ENCODE measurements around the gene KRTAP4-1. TPM values are rescaled to one million over a fixed set of nuclear protein-coding genes. Genes with fewer than 3 reads are reported as not detected.
"Not testable (repeated sequence)": the region's sequence is repeated elsewhere in the genome, so short reads cannot be mapped to it uniquely, and the experiment has no call there.

KRTAP4-1 gene
- total RNA-seq, 1 donor from 2014 or later, result not detected

- Histone ChIP-seq H3K4me1 (no peaks in the 10 kb centered on the region), H3K9me3 (no peaks in the 10 kb centered on the region), H3K27me3 (no peaks in the 10 kb centered on the region), H3K36me3 (no peaks in the 10 kb centered on the region), H3K4me3 (no peak overlapping the region), H3K27ac (no peak overlapping the region)
- intact Hi-C loops (cut with DNase I), result no loop called here
- TF ChIP-seq, protein P1, sequence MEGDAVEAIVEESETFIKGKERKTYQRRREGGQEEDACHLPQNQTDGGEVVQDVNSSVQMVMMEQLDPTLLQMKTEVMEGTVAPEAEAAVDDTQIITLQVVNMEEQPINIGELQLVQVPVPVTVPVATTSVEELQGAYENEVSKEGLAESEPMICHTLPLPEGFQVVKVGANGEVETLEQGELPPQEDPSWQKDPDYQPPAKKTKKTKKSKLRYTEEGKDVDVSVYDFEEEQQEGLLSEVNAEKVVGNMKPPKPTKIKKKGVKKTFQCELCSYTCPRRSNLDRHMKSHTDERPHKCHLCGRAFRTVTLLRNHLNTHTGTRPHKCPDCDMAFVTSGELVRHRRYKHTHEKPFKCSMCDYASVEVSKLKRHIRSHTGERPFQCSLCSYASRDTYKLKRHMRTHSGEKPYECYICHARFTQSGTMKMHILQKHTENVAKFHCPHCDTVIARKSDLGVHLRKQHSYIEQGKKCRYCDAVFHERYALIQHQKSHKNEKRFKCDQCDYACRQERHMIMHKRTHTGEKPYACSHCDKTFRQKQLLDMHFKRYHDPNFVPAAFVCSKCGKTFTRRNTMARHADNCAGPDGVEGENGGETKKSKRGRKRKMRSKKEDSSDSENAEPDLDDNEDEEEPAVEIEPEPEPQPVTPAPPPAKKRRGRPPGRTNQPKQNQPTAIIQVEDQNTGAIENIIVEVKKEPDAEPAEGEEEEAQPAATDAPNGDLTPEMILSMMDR (IDR thresholded peaks at IDR 0.05), result no peak
- no peak for DNase-seq (ENCODE audit: low spot score in 2 of 2)
Observed at GRCh38 chr17:41167561-41167960, 17.1 kb downstream of the KRTAP4-1 start.

DNA sequence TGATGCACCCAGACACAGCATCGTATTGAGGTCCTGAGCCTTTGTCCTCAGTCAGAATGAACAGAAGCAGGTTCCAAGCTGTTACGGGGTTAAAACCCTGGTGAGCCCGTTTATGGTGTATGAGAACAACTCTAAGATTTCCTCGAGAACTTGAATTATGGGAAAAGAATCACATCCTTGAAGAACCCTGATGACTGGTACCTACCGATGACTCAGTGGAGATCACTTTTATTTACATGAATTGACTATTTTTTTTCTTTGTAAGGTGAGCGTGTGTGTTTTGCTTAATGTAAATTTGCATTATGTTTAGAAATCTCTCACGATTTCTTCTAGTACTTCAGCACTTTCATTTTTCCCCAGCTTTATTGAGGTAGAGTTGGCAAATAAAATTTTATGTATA, 20.9 kb downstream of the KRTAP4-1 start:
- Histone ChIP-seq H3K27ac (no peak overlapping the region), H3K4me3 (no peak overlapping the region), H3K36me3 (no peaks in the 10 kb centered on the region), H3K9me3 (no peaks in the 10 kb centered on the region), H3K27me3 (no peaks in the 10 kb centered on the region), H3K4me1 (no peaks in the 10 kb centered on the region)
- no peak for DNase-seq (ENCODE audit: low spot score in 2 of 2)
- intact Hi-C loops (cut with DNase I), result no loop called here
- TF ChIP-seq, protein P1 (IDR thresholded peaks at IDR 0.05), result no peak

DNA sequence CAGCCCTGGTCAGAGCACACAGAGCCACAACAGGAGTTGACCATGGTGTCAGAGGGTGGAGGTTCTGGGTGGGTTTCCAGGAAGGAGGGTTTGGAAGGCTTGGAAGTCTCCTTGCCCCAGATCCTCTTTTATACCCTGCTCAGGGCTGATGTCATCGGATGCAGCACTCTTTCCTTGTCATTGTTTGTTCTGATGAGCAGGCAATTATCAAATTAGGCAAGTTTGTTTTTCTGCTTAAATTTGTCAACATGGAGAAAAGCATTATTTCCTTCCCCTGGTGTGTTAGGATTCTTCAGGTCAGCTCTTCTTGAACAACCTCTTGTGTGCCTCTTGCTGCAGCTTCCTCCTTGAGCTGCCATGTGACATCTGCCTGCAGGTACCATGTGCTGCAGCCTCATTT, 24.1 kb downstream of the KRTAP4-1 start, which contains the start of gene KRTAP4-4:
Gene KRTAP4-4, minus strand, starts transcription at position 101 of the 400 bp plus-strand sequence. Its CDS starts 57 bp downstream, at position 44.
- Histone ChIP-seq H3K36me3 (no peaks in the 10 kb centered on the region), H3K27ac (no peak within 1 kb of the TSS), H3K27me3 (no peaks in the 10 kb centered on the region), H3K4me3 (no peak within 1 kb of the TSS), H3K4me1 (no peaks in the 10 kb centered on the region), H3K9me3 (no peaks in the 10 kb centered on the region)
- TF ChIP-seq, protein P1 (IDR thresholded peaks at IDR 0.05), result no peak
- no peak for DNase-seq (ENCODE audit: low spot score in 2 of 2)
- intact Hi-C loops (cut with DNase I), result no loop called here

- H3K9me3 ChIP-seq; H3K4me3 ChIP-seq; H3K4me1 ChIP-seq; intact Hi-C loops (cut with DNase I); H3K27me3 ChIP-seq; H3K27ac ChIP-seq; DNase-seq (ENCODE audit: low spot score in 2 of 2); H3K36me3 ChIP-seq: not testable (repeated sequence)
Observed at GRCh38 chr17:41160190-41160589, 24.5 kb downstream of the KRTAP4-1 start.

- no peak for DNase-seq (ENCODE audit: low spot score in 2 of 2)
- TF ChIP-seq, protein P1 (IDR thresholded peaks at IDR 0.05), result no peak
- no peaks in the 10 kb centered on the region for H3K4me1 ChIP-seq
- H3K9me3 ChIP-seq, result no peaks in the 10 kb centered on the region
- intact Hi-C loops (cut with DNase I), result no loop called here
- H3K4me3 ChIP-seq, result no peak overlapping the region
- H3K27ac ChIP-seq, result no peak overlapping the region
- no peaks in the 10 kb centered on the region for H3K27me3 ChIP-seq
- no peaks in the 10 kb centered on the region for H3K36me3 ChIP-seq
Observed at GRCh38 chr17:41153856-41154255, 30.9 kb downstream of the KRTAP4-1 start.

- no peaks in the 10 kb centered on the region for H3K4me1 ChIP-seq
- H3K4me3 ChIP-seq, result no peak overlapping the region
- no peak for DNase-seq (ENCODE audit: low spot score in 2 of 2)
- H3K27ac ChIP-seq, result no peak overlapping the region
- H3K36me3 ChIP-seq, result no peaks in the 10 kb centered on the region
- TF ChIP-seq, protein P1 (IDR thresholded peaks at IDR 0.05), result no peak
- intact Hi-C loops (cut with DNase I), result no loop called here
- H3K9me3 ChIP-seq, result no peaks in the 10 kb centered on the region
- H3K27me3 ChIP-seq, result no peaks in the 10 kb centered on the region
Observed at GRCh38 chr17:41151525-41151924, 33.2 kb downstream of the KRTAP4-1 start.

Measured in ascending aorta (tissue), 2 donors.